ENCODE data around the gene TAF15.

GRCh38 chr17:35791681-35792350 lies 17.5 kb upstream of the TAF15 start:
- TF ChIP-seq, protein P1, sequence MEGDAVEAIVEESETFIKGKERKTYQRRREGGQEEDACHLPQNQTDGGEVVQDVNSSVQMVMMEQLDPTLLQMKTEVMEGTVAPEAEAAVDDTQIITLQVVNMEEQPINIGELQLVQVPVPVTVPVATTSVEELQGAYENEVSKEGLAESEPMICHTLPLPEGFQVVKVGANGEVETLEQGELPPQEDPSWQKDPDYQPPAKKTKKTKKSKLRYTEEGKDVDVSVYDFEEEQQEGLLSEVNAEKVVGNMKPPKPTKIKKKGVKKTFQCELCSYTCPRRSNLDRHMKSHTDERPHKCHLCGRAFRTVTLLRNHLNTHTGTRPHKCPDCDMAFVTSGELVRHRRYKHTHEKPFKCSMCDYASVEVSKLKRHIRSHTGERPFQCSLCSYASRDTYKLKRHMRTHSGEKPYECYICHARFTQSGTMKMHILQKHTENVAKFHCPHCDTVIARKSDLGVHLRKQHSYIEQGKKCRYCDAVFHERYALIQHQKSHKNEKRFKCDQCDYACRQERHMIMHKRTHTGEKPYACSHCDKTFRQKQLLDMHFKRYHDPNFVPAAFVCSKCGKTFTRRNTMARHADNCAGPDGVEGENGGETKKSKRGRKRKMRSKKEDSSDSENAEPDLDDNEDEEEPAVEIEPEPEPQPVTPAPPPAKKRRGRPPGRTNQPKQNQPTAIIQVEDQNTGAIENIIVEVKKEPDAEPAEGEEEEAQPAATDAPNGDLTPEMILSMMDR (IDR thresholded peaks at IDR 0.05; ENCODE audit: low read length): no peak
- no peak for TF ChIP-seq EZH2 (IDR thresholded peaks at IDR 0.05; ENCODE audit: borderline replicate concordance, low read length)

All from OCI-LY1 (cell line).